ENCODE data around the gene ARX. TPM values are rescaled to one million over a fixed set of nuclear protein-coding genes. Genes with fewer than 3 reads are reported as not detected.

ARX gene
- total and polyA plus RNA-seq, 2 of the 8 experiments (the other 6 are each of a cell fraction or from before 2014, with no cell fraction given), result not detected

- Histone ChIP-seq H3K4me2 (ENCODE audit: insufficient read depth in 1 of 2, low read depth in 2 of 2, low read length in 2 of 2) (peak overlapping the region; percentile 71 to 90), H2BK5ac (ENCODE audit: low read depth, low read length) (no peak overlapping the region), H3K79me2 (ENCODE audit: control insufficient read depth in 1 of 2, insufficient read depth in 2 of 2, low read length in 2 of 2) (no peaks in the 10 kb centered on the region), H2BK12ac (ENCODE audit: low read depth, low read length) (no peak overlapping the region), H3K79me1 (ENCODE audit: low read depth, low read length) (no peaks in the 10 kb centered on the region), H3K56ac (replicated peaks; ENCODE audit: insufficient read length, low read depth, low read length) (no peak overlapping the region), H4K20me1 (replicated peaks in 1 of 2; ENCODE audit: control insufficient read depth in 1 of 2, insufficient read depth in 2 of 2, low read length in 2 of 2) (no peaks in the 10 kb centered on the region), H3K14ac (ENCODE audit: insufficient read length) (no peak overlapping the region), H3K4ac (replicated peaks; ENCODE audit: insufficient read length, low read depth, low read length) (no peak overlapping the region), H2AK5ac (ENCODE audit: low read depth, low read length) (no peak overlapping the region), H3K27ac (ENCODE audit: low read depth, low read length) (no peak overlapping the region), H3K36me3 (ENCODE audit: control insufficient read depth in 2 of 4, insufficient read depth in 4 of 4, low read length in 3 of 4) (no peaks in the 10 kb centered on the region; a peak in 1 of 8 replicates), H2AFZ (ENCODE audit: low read length) (no peak overlapping the region), H4K5ac (ENCODE audit: insufficient read length, low read depth, low read length) (no peak overlapping the region), H4K91ac (replicated peaks; ENCODE audit: insufficient read length, low read length) (no peak overlapping the region), H3K27me3 (replicated peaks in 1 of 4; ENCODE audit: control insufficient read depth in 3 of 4, extremely low read depth in 1 of 4, insufficient read depth in 3 of 4, low read length in 3 of 4) (peaks cover 41 to 75% (median 68%) of the 10 kb centered on the region in 4 experiments), H4K8ac (ENCODE audit: extremely low read depth, insufficient read depth, low read length) (no peak overlapping the region), H3K18ac (ENCODE audit: extremely low read depth, low read length) (no peak overlapping the region), H3K4me3 (ENCODE audit: extremely low read depth in 1 of 4, insufficient read depth in 2 of 4, low read depth in 3 of 4, low read length in 4 of 4) (peak overlapping the region; percentile 24 to 55 (median 30); a peak in 7 of 8 replicates), H2BK120ac (replicated peaks; ENCODE audit: low read depth, low read length) (no peak overlapping the region), H3K9me3 (ENCODE audit: insufficient read depth in 2 of 2, low read depth in 1 of 2, low read length in 1 of 2) (no peaks in the 10 kb centered on the region), H3K4me1 (replicated peaks in 1 of 4; ENCODE audit: control insufficient read depth in 3 of 4, insufficient read depth in 4 of 4, low read length in 3 of 4) (peaks cover 0 to 12% (median 6%) of the 10 kb centered on the region in 4 experiments; a peak in 6 of 7 replicates), H2BK20ac (ENCODE audit: low read length) (no peak overlapping the region), H2BK15ac (ENCODE audit: low read length) (no peak overlapping the region), H3K9ac (replicated peaks in 1 of 4; ENCODE audit: extremely low read depth in 1 of 4, low read depth in 3 of 4, low read length in 3 of 4) (no peak overlapping the region), H3K23me2 (ENCODE audit: low read depth, low read length) (peaks cover 7% of the 10 kb centered on the region; the same call in 1 of the 2 replicates), H3K23ac (ENCODE audit: insufficient read length) (no peak overlapping the region)
- CTCF ChIA-PET (ENCODE audit: partially characterized antibody), result interaction anchor here (0.7 to 4.6 kb wide), 12 partner anchors 9 to 182 kb away, joined by 3 to 23 read pairs (median 4); no protein-coding TSS in a partner anchor
- FAIRE-seq (no peak), DNase-seq (ENCODE audit: low read depth in 1 of 2, low spot score in 2 of 2) (peak in 1 of 2 experiments; percentile 80)
- 1% methylated on average over 22 of the region's 35 CpGs; no CpG with 5 or more reads in 1 of the 2 experiments for WGBS, 2 experiments (ENCODE audit: extremely low coverage in 1 of 2, insufficient coverage in 1 of 2, insufficient read length in 1 of 2, insufficient replicate concordance in 2 of 2, low coverage in 1 of 2, low lambda C conversion rate in 2 of 2, missing lambda C conversion rate in 1 of 2)
- POLR2A ChIA-PET (ENCODE audit: partially characterized antibody), result interaction anchor here (0.6 to 1.3 kb wide), 2 partner anchors 12 to 16 kb away, joined by 3 to 4 read pairs; no protein-coding TSS in a partner anchor
- TF ChIP-seq MAFK (IDR thresholded peaks at IDR 0.05; ENCODE audit: low read depth, low read length) (no peak), TEAD4 (IDR thresholded peaks at IDR 0.05; ENCODE audit: low read depth, low read length) (no peak), EZH2 (IDR thresholded peaks at IDR 0.05; ENCODE audit: low read depth, low read length, severe bottlenecking) (peak; percentile 3), RAD21 (IDR thresholded peaks at IDR 0.05 in 1 of 2, conservative IDR thresholded peaks at IDR 0.05 in 1 of 2; ENCODE audit: low read depth in 2 of 2, low read length in 2 of 2) (peak; percentile 62 to 69), CHD1 (IDR thresholded peaks at IDR 0.05; ENCODE audit: low read depth, low read length) (no peak), SRF (IDR thresholded peaks at IDR 0.05; ENCODE audit: low read depth, low read length) (no peak), CTBP2 (IDR thresholded peaks at IDR 0.05; ENCODE audit: borderline replicate concordance, insufficient read depth, insufficient read length, low read length) (no peak), FOSL1 (IDR thresholded peaks at IDR 0.05; ENCODE audit: insufficient read depth, low read depth, low read length) (no peak), CREB1 (IDR thresholded peaks at IDR 0.05) (no peak), CTCF (IDR thresholded peaks at IDR 0.05; ENCODE audit: control extremely low read depth in 1 of 3, insufficient read depth in 1 of 3, low read depth in 1 of 3, low read length in 3 of 3) (peak in 2 of 3 experiments; percentile 59 to 69; a peak in 3 of 4 replicates)
Measured at GRCh38 chrX:25020905-25021449, 5.2 kb upstream of the ARX start.
